Measurements from ENCODE around the gene PIP5K1A. TPM values are rescaled to one million over a fixed set of nuclear protein-coding genes. Genes with fewer than 3 reads are reported as not detected.

PIP5K1A gene
- total and polyA plus RNA-seq, 4 donors = 4.0 to 32.0 (median 13.6) TPM

DNA sequence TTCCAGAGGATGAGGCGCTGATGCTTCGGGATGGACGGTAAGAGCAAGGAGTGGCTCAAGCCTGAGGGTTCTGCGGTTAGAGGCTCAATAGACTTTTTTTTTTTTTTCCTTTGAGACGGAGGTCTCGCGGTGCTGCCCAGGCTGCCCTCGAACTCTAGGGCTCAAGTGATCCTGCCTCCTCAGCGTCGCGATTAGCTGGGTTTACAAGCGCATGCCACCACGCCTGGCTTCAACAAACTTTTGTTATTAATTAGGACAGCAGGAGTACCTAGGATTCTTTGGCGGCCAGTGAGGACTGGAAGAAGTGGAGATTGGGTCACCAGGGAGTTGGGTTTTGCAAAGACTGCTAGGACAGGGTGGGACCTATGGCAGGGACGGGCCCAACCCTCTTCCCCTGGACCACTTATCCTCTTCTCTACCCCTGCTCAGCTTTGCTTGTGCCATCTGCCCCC is 31.8 kb upstream of the PIP5K1A start:
- Histone ChIP-seq H3K27me3 (ENCODE audit: control insufficient read depth in 4 of 4, insufficient read depth in 4 of 4, low read length in 3 of 4) (no peaks in the 10 kb centered on the region), H3K9ac (ENCODE audit: low read depth in 1 of 2, low read length in 2 of 2) (peak overlapping the region; percentile 70 to 90), H3K36me3 (ENCODE audit: control insufficient read depth in 4 of 4, insufficient read depth in 3 of 4, low read depth in 1 of 4, low read length in 3 of 4) (peaks cover 0 to 22% (median 3%) of the 10 kb centered on the region in 4 donors), H3K9me3 (ENCODE audit: control insufficient read depth in 4 of 4, low read length in 3 of 4) (no peaks in the 10 kb centered on the region), H3K4me3 (ENCODE audit: low read depth in 1 of 3, low read length in 3 of 3) (peak overlapping the region; percentile 56 to 99 (median 88)), H3K4me1 (ENCODE audit: control insufficient read depth in 4 of 4, insufficient read depth in 4 of 4, low read length in 3 of 4) (peaks cover 3 to 31% (median 22%) of the 10 kb centered on the region in 4 donors), H3K27ac (ENCODE audit: low read depth in 1 of 2, low read length in 2 of 2) (peak overlapping the region in 1 of 2 donors; percentile 74)
- no peak for DNase-seq (ENCODE audit: low spot score)
- TF ChIP-seq, protein P1, sequence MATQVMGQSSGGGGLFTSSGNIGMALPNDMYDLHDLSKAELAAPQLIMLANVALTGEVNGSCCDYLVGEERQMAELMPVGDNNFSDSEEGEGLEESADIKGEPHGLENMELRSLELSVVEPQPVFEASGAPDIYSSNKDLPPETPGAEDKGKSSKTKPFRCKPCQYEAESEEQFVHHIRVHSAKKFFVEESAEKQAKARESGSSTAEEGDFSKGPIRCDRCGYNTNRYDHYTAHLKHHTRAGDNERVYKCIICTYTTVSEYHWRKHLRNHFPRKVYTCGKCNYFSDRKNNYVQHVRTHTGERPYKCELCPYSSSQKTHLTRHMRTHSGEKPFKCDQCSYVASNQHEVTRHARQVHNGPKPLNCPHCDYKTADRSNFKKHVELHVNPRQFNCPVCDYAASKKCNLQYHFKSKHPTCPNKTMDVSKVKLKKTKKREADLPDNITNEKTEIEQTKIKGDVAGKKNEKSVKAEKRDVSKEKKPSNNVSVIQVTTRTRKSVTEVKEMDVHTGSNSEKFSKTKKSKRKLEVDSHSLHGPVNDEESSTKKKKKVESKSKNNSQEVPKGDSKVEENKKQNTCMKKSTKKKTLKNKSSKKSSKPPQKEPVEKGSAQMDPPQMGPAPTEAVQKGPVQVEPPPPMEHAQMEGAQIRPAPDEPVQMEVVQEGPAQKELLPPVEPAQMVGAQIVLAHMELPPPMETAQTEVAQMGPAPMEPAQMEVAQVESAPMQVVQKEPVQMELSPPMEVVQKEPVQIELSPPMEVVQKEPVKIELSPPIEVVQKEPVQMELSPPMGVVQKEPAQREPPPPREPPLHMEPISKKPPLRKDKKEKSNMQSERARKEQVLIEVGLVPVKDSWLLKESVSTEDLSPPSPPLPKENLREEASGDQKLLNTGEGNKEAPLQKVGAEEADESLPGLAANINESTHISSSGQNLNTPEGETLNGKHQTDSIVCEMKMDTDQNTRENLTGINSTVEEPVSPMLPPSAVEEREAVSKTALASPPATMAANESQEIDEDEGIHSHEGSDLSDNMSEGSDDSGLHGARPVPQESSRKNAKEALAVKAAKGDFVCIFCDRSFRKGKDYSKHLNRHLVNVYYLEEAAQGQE (IDR thresholded peaks at IDR 0.05) = no peak
- no peak for TF ChIP-seq FOXA2 (IDR thresholded peaks at IDR 0.05)
- TF ChIP-seq FOXA1 (IDR thresholded peaks at IDR 0.05) = no peak
- no peak for TF ChIP-seq JUND (IDR thresholded peaks at IDR 0.05)
- TF ChIP-seq HNF4A (conservative IDR thresholded peaks at IDR 0.05) = no peak
- TF ChIP-seq RXRA (IDR thresholded peaks at IDR 0.05) = no peak
- TF ChIP-seq, protein P2, sequence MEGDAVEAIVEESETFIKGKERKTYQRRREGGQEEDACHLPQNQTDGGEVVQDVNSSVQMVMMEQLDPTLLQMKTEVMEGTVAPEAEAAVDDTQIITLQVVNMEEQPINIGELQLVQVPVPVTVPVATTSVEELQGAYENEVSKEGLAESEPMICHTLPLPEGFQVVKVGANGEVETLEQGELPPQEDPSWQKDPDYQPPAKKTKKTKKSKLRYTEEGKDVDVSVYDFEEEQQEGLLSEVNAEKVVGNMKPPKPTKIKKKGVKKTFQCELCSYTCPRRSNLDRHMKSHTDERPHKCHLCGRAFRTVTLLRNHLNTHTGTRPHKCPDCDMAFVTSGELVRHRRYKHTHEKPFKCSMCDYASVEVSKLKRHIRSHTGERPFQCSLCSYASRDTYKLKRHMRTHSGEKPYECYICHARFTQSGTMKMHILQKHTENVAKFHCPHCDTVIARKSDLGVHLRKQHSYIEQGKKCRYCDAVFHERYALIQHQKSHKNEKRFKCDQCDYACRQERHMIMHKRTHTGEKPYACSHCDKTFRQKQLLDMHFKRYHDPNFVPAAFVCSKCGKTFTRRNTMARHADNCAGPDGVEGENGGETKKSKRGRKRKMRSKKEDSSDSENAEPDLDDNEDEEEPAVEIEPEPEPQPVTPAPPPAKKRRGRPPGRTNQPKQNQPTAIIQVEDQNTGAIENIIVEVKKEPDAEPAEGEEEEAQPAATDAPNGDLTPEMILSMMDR (IDR thresholded peaks at IDR 0.05; ENCODE audit: low read depth, low read length, missing input control) = no peak
- TF ChIP-seq YY1 (IDR thresholded peaks at IDR 0.05) = no peak
- no peak for TF ChIP-seq TAF1 (conservative IDR thresholded peaks at IDR 0.05)
- no peak for TF ChIP-seq NR2F2 (IDR thresholded peaks at IDR 0.05)
- TF ChIP-seq RAD21 (IDR thresholded peaks at IDR 0.05) = no peak
- TF ChIP-seq HNF4G (IDR thresholded peaks at IDR 0.05) = no peak
- TF ChIP-seq EGR1 (IDR thresholded peaks at IDR 0.05; ENCODE audit: low read depth in 2 of 2) = no peak
- TF ChIP-seq, protein P3, sequence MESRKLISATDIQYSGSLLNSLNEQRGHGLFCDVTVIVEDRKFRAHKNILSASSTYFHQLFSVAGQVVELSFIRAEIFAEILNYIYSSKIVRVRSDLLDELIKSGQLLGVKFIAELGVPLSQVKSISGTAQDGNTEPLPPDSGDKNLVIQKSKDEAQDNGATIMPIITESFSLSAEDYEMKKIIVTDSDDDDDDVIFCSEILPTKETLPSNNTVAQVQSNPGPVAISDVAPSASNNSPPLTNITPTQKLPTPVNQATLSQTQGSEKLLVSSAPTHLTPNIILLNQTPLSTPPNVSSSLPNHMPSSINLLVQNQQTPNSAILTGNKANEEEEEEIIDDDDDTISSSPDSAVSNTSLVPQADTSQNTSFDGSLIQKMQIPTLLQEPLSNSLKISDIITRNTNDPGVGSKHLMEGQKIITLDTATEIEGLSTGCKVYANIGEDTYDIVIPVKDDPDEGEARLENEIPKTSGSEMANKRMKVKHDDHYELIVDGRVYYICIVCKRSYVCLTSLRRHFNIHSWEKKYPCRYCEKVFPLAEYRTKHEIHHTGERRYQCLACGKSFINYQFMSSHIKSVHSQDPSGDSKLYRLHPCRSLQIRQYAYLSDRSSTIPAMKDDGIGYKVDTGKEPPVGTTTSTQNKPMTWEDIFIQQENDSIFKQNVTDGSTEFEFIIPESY (IDR thresholded peaks at IDR 0.05) = no peak
- TF ChIP-seq GABPA (IDR thresholded peaks at IDR 0.05 in 1 of 2, conservative IDR thresholded peaks at IDR 0.05 in 1 of 2) = no peak
- TF ChIP-seq, protein P4, sequence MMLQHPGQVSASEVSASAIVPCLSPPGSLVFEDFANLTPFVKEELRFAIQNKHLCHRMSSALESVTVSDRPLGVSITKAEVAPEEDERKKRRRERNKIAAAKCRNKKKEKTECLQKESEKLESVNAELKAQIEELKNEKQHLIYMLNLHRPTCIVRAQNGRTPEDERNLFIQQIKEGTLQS (IDR thresholded peaks at IDR 0.05) = no peak
- TF ChIP-seq, protein P5, sequence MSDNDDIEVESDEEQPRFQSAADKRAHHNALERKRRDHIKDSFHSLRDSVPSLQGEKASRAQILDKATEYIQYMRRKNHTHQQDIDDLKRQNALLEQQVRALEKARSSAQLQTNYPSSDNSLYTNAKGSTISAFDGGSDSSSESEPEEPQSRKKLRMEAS (IDR thresholded peaks at IDR 0.05) = no peak
- TF ChIP-seq SP1 (IDR thresholded peaks at IDR 0.05) = no peak
- 7% methylated on average over 15 of the region's 15 CpGs for WGBS

Measured in liver (tissue), 9 donors.